OCI-LY3 (cell line): ENCODE measurements around the gene ZC3H10.

Source experiments
- EZH2phosphoT487 ChIP-seq: fragments of 200-600 bp; shearing (Covaris generic); IDR thresholded peaks from 2 replicates; pipeline ENCODE4 v1.6.1; 2018; ENCODE audit warnings: antibody characterized with exemption, mixed run types, low read depth
- TF ChIP-seq, protein P1 (sequence below): fragments of 200-600, 300-600 bp; sonication (generic); IDR thresholded peaks from 2 replicates; pipeline ENCODE4 v1.5.1; 2014; ENCODE audit warnings: antibody characterized with exemption, low read length, low read depth

GRCh38 chr12:56107242-56107641 is 10.8 kb upstream of the ZC3H10 start:
- TF ChIP-seq, protein P1, sequence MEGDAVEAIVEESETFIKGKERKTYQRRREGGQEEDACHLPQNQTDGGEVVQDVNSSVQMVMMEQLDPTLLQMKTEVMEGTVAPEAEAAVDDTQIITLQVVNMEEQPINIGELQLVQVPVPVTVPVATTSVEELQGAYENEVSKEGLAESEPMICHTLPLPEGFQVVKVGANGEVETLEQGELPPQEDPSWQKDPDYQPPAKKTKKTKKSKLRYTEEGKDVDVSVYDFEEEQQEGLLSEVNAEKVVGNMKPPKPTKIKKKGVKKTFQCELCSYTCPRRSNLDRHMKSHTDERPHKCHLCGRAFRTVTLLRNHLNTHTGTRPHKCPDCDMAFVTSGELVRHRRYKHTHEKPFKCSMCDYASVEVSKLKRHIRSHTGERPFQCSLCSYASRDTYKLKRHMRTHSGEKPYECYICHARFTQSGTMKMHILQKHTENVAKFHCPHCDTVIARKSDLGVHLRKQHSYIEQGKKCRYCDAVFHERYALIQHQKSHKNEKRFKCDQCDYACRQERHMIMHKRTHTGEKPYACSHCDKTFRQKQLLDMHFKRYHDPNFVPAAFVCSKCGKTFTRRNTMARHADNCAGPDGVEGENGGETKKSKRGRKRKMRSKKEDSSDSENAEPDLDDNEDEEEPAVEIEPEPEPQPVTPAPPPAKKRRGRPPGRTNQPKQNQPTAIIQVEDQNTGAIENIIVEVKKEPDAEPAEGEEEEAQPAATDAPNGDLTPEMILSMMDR, result no peak
- TF ChIP-seq EZH2phosphoT487, result no peak
